Esophagus mucosa (tissue), 1 donor: ENCODE measurements around the gene AGK. TPM values are rescaled to one million over a fixed set of nuclear protein-coding genes. Genes with fewer than 3 reads are reported as not detected.
A peak's percentile ranks its signal among the peaks of the same experiment; 100 is the strongest.

Source experiments
- ATAC-seq: fragments of 200-7000 bp; cut with Tn5 transposase; one replicate; pipeline ENCODE4 v1.9.1; 2020
- total RNA-seq: library from RNA; stranded (reverse); gene quantifications from one replicate; pipeline ENCODE4 v1.2.4, GENCODE V29; 2023
- donor health status: DM: yes; HTN: yes; CAD: no.

The AGK gene, protein sequence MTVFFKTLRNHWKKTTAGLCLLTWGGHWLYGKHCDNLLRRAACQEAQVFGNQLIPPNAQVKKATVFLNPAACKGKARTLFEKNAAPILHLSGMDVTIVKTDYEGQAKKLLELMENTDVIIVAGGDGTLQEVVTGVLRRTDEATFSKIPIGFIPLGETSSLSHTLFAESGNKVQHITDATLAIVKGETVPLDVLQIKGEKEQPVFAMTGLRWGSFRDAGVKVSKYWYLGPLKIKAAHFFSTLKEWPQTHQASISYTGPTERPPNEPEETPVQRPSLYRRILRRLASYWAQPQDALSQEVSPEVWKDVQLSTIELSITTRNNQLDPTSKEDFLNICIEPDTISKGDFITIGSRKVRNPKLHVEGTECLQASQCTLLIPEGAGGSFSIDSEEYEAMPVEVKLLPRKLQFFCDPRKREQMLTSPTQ
- 18.6 TPM for total RNA-seq

DNA sequence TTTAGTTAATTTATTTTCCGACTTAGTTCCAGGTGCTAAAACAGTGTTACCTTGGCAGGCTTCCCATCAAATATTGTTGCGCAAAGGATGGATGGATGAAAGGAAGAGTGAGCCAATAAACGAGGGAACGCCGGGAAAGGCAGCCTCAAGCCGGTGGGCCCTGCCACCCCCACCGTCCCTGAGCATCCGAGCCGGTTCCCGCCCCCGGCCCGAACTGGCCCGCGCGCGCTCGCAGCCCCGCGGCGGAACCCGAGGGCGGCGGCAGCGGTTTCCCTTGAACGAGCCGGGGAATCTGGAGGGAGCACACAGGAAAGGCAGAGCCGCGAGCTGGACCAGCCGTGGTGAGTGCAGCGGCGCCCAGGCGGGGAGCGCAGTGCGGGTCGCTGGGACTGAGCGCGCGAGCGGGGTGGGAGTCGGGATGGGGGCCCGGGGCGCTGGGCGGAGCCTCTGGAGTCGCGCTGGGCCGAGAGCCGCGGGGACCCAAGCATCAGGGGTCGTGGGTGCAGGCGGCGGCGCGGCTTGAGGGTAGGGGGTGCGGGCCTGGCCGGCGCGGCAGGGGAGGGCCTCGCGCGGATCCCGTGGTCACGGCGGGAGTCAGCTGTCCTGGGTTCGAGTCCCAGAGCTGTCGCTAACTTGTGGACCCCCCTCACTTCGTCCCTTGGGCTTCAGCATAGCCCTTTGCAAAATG is at the start of gene AGK:
Gene AGK, plus strand, starts transcription at position 317 of the 688 bp plus-strand sequence. CDS start 4,057 bp downstream, outside the sequence.
- peak; percentile 96 for ATAC-seq

DNA sequence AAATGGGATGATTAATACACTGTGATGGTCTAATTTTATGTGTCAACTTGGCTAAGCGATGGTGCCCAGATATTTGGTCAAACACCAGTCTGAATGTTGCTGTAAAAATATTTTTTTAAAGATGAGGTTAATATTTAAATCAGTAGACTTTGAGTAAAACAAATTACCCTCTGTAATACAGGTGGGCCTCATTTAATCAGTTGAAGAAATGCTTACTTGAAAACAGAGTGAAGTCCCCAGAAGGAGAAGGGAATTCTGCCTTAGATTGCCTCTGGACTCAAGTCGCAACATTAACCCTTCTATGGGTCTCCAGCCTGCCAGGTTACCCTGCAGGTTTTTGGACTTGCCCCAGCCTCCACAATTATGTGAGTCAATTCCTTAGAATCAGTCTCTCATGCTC is 49.8 kb upstream of the AGK start:
- ATAC-seq = no peak

DNA sequence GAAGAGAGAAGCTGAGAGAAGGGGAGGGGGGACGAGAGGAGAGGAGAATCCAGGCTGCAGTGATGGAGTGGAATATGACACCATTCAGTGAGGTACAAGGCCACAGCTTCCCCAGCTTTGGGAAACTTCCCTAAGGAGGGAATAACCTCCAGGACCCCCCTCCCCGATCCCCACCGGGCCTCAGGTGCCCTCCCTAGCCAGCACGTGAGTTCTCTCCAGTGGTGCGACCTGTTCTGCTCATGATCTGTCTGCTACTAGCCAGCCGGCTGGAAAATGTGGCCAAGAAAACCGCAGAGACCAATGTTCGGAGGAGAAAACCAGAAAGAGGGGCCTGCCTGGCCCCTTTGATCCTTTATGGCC is 39.9 kb upstream of the AGK start:
- ATAC-seq = no peak

DNA sequence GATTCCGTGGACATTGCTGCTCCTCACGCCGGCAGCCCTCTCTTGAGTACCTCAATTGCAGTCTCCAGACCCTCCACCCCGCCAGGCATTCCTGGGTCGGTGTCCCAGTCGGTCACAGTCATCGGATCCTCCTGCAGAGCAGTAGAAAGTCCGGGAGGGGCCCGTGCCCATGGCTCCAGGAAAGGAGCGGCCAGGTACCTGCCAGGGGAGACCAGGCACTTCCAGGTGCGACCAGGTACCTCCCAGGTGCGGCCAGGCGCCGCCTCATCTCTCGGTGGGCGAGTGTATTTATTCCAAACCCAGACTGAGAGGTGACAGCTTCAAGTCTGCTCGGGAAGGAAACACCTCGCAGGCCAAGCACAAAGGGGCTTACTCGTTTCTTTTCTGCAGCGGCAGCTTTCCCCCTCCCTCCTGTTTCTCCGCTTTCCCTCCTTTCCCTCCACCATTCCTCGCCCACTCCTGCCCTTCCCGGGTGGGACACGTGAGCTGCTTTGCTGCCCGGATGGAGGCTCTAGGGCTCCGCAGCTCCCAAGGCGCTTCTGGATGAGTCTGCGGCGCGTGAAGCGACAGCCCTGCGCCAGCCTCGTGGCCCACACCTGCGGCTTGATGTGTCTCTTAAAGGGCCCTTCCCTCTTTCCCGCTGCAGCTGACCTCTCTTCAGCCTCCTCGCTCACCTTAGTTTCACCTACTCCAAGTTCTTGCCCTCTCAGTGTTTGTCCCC is 39.4 kb upstream of the AGK start:
- ATAC-seq = peak; percentile 52

DNA sequence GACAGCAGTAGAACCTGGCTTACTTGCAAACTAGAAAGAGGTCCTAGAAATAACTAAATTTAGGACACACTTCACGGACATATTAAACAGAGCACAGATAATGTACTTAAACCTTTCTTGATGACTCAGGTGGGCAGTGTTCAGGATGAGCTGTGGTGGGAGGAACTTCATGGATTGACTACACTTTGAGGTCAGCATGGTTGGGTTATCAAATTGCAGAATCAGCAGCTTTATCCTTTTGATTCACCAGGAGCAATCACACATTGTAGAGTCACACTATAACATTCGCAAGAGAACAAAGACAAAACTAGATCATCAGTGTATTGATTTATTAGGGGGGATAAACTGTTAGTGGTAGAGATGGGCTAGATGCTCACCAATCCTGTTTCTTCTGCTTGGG is 38.6 kb upstream of the AGK start:
- no peak for ATAC-seq

DNA sequence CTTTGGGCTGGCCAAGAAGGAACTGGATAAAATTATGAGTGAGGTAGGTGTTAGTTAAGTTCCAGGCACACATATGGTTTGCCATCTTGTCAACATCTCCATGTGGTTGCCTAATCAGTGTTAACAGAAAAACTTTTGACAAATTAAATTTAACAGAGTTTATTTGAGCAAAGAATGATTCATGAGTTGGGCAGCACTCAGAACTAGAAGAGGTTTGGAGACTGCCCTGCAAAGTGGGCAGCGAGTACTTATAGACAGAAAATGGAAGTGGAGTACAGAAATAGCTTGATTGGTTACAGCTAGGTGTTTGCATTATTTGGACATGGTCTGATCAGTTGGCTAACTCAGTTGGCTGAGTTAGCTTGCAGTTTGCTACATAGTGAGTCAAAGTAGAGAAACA is 37.5 kb upstream of the AGK start:
- ATAC-seq = no peak

DNA sequence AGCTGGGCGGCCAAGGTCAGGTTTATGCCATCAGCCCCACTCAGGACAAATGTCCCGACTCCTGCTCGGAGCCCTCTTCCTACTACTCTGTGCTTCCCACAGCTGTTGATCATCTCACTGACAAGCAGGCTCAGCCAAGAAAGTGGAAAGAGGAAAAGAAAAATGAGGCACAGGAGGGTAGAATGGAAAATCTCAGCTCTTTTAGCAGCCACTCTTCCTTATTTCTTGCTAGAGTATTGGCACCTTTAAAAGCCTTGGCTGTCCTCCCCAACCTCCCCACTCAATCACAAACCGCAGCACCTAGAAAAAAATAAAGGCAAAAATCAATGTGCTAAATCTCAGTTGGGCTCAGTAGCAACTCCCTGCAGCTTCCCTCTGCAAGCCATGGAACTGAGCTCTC is 35.3 kb upstream of the AGK start:
- no peak for ATAC-seq

DNA sequence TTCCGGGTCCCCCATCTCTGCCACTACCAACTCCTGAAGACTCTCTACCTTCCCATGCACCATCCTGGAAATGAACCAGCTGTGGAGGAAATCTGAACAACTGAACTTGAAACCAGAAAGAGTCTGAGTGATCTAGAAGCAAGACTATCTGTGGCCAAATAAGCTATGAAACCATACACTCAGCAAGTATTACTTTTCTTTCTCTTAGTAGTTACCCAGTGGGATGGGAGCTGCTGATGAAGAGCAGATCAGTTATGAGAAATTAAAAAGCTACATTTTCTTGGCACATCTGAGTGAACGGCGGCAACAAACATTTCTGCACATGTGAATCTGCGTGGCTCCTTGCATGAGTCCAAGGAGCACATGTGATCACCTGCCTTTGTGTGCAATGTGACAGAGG is 31.6 kb upstream of the AGK start:
- ATAC-seq = no peak

DNA sequence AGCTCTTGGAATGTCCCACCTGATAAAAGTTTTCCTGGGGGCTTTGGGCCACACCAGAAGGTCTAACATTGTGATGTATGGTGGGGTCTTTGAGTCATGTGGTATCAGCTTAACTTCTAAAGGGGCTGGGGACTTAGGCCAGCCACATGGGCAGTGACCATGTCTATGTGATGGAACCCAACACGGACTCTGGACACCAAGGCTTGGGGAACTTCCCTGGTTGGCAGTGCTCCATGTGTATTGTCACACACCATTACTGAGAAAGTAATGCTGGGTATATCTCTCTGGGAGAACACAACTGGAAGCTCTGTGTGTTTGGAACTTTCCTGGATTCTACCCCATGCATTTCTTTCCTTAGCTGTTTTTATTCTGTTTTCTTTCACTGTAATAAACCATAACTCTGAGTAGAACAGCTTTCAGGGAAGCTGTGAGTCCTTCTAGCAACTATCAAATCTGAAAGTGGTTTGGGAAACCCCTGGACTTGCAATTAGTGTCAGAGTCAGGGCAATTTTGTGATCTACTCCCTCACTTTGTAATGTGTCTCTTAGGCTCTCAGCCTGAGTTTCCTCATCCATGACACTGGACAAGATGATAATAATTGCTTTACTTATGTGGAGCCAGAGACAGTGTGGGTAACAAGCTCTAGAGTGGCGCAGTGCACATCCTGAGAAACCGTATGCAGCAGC is 28.4 kb upstream of the AGK start:
- ATAC-seq = no peak

DNA sequence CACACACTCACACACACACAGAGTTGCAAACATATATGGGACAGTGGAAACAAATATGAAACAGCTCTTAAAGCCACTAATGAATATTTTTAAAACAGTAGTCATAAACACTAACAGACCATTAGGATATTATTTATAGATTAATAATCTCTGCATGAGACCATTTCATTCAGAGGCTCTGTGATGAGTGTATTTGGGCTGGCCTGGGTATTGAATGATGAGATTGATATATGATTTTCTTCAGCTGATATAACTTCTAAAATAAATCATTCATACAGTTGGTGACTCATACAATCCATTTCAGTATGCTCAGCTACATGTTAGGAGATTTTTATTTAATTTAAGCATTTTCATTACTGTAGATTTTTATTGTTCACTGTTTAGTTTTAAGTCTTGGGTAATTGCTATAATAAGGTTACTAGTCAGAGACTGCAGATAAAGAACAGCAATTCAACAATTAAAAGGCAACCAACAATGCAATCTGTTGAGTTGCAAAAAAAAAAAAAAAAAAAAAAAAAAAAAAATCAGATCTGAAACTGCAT is 25.2 kb upstream of the AGK start:
- ATAC-seq = no peak

DNA sequence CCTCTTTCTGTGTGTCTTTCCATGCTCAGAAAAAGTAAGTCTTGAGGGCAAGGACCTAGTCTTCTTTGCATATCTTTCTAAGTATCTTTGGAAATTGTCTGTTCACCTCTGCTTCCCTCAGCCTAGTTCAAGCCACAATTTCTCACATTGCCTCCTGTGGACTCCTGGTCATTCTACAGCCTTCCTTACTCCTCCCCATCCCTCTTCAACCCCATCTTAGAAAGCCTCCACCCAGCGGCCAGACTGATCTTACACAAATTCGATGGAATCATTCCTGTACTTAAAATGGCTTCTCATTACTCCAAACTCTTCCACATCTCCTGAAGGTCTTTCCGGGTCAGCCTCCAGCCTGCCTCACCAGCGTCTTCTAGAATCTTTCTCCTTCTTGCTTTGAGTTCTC is 24.1 kb upstream of the AGK start:
- no peak for ATAC-seq

DNA sequence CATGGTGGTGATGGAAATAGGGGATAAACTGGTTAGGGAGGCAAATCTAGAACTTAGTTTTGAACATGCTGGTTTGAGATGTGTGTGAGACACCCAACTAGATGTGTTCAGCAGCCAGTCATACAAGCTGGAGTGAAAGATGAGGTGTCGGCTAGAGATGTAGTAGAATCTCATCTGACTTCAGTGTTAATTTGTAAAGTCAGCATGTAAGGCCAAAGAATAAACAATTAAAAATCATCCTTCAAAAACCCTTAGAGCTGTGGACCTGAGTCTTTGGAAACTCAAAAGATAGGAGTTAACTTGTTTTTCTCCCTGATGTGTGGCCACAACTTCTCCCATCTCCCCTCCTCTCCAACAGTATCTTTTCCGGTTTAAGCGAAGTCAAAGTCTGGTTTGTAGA is 22.8 kb upstream of the AGK start:
- ATAC-seq = no peak

DNA sequence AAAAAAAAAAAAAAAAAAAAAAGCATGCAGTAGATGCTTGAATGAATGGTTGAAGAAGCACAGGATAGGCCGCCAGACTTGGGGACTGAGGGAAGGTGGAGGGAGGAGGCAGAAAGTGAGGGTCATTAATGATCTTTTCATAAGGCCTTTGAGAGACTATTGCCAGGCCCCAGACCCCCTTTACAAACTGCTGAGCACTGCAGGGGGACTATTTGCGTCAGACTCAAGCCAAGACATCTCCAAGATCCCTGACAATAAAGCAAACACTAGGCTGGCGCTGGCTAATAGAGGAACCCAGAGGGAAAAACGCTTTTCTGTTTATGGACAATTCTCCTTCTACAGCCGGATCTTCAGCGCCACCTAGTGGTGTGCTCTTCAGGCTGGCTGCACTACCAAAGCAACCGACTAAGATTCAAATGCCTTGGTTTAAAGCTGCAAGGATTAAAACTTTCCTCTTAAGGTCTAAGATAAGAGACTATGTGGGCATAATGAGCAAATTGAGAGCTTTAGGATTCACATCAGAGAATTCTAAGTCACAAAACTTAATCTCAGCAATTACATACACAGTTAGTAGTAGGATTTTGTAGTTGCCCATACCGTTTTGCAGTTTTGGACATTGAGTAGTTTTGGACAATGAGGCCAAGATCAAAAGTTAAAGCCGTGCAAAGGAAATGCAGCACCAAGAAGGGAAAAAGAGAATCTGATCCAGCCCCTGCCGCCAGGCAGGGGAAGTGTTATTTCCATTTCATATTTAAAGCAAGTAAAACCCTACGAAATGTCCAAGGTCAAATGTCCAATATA is 17.9 kb upstream of the AGK start:
- peak; percentile 79 for ATAC-seq

DNA sequence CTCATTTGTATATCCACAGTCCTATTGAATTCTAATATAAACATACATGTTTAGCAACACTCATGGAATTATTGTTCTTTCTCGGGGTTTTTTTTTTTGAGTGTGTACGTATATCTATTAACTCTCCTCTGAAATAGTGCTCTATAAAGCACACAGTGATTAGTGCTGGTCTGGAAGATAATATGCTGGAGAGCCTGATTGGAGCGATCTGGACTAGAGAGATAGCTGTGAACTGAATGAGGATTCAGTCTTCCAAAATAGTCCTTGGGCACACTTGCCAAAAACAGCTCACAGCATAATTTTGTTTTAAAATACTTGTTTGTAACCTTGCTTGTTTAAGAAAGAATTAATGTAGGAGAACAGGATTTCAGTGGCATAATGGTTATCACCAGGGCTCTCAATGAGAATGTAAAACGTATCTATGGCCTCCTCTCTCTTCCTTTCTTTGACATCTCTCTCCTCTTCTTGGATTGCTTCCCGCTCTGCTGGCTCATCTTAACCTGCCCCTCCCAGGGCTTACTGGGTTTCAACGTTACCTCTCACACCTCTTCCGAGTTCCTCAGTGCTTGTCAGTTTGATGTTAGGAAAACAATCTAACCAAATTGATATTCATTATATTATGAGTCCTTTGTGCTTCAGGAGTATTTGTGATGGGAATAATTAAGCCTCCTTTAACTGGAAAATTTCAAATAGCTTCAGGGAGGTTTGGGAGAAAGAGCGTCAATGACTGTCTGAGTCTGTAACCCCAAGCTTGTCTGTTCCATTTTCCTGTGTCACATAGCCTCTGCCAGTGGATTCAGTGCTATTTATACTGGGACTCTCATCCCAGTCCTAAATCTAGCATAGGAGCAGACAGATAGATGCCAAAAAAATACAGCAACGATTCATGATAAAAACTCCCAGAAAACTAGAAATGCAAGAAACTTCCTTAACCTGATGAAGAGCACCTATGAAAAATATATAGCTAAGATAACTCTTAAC is 16.2 kb upstream of the AGK start:
- no peak for ATAC-seq

DNA sequence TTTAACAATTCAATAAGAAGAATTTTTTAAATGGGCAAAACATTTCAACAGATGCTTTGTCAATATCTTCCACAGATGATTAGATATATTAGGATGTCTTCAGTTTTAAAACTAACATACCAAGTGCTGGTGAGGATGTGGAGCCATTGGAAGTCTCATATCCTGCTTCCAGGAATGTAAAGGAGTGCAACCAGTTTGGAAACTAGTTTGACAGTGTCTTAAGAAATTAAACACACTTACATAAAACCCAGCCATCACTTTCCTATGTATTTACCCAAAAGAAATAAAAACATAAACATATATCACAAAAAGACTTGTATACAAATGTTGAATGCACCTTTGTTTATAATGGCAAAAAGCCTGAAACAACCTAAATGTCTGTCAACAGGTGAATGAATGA is 13.3 kb upstream of the AGK start:
- ATAC-seq = no peak

DNA sequence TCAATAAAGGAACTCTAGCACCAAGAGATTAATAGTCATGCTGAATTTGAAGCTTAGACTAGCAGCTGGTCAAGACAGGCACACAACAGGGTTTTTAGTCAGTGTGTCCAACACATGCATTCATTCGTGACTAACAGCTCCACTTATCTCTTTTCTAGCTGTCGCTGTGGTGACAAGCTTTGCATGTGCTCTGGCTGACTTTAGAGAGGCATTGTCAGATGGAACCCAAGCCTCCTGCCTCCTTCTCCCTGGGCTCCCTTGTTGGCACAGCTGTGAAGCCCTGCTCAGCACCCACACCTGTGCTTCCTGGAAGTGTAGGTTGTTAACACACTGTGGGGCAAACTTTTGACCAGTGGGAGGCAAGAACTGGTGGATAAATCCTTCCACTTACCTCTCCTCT is 9.8 kb upstream of the AGK start:
- ATAC-seq = no peak

DNA sequence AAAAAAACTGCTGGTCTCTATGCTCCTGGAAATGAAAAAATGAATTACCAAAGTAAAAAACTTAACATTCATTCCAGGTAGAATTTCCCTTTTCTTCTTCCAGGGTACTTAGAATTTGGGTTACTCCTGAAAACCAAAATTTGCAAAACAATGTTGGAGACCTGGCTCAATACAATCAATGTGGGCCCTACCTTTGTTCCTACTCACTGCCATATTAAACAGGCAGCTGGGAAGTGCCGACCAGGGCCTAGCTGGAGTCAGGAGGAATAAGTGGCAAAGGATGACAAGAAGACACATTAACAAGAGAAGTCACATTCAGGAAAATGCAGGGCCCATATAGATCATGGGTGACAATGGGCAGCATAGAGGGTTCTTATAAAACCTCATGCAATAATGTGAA is 6.4 kb upstream of the AGK start:
- no peak for ATAC-seq

DNA sequence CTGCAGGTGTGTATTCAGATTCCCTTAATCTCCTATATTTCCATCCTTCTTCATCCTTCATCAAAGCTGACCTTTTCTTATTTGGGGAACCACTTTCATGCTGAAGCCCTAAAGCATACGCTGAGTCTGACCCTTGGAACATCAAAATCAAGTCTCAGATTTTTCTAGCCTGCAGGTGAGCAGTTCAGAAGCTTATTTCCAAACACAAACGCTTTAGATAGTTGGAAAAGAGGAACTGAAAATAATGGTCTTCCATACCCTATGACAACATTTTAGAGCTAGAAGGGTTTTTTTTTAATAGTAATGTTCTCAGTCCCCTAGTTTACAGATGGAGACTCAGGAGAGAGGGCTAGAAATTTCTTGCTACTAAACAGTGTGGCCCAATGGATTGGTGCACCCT is 1.6 kb upstream of the AGK start:
- no peak for ATAC-seq

DNA sequence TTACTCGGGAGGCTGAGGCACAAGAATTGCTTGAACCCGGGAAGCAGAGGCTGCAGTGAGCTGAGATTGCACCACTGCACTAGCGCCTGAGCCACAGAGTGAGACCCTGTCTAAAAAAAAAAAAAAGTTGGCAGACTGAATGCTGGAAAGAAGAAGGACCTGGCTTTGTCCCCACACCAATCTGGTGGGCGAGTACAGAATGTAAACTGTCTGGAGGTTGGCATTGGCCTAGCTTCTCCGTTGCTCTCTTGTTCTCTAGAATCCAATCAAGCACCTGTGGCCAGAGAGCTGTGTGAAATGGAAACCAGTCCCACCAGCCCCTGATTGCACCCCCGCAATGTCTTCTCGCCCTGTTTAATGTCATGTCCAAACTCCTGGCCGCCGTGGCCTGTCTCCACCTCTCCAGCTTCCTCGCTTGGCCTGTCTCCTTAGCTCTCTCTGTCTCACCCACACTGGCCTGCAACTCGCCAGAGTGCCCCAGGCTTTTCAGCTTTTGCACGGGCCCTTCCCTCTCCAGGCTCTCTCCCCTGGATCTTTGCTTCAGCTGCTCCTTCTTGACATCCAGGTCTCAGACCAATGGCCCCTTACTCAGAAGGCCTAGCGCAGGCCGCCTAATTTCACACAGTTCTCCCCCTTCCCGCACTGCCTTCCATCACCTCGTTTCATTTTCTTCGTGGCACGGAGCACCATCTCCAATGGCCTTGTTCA is 670 bp upstream of the AGK start:
- ATAC-seq = peak; percentile 23

DNA sequence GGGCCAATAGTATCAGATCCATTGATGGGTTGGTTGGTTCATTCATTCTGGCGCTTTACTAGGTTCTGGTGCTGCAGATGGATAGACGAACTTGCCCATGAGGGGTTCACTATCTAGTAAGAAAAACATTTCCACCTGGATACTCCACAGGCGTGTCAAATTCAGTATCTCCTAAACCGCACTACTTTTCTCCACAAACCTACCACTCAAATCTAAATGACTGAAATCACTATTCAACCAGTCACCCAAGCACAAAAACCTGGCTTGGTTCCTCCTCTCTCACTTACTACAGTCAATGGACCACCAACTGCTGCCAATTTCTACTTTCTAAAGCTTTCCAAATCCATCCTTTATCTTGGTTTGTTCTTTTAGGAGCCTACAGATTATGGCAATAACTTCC is 572 bp downstream of the AGK start:
- no peak for ATAC-seq
